Stimulated activated CD8-positive, alpha-beta memory T cell treated with anti-CD3 and anti-CD28 coated beads, Interleukin-4, amount 100 ng/mL, for 48 hours (primary cell): ENCODE data around the gene TBC1D8.
"Not testable (repeated sequence)": the region's sequence is repeated elsewhere in the genome, so short reads cannot be mapped to it uniquely, and the experiment has no call there.

Experiments used
- DNase-seq: peaks from one replicate; pipeline ENCODE4 v3.0.0-alpha.2; 2020

TBC1D8 gene

GRCh38 chr2:101151146-101151858 lies at the start of gene TBC1D8:
TSS of gene TBC1D8 (minus strand) at chr2:101151382. CDS start at chr2:101151253, 129 bp downstream.
- DNase-seq = peak; percentile 76

- no peak for DNase-seq
Measured at GRCh38 chr2:101200676-101201075, 49.5 kb upstream of the TBC1D8 start.

- DNase-seq = no peak
Measured at GRCh38 chr2:101199251-101199791, 48.1 kb upstream of the TBC1D8 start.

GRCh38 chr2:101197814-101198213 lies 46.6 kb upstream of the TBC1D8 start:
- DNase-seq = no peak

- no peak for DNase-seq
Measured at GRCh38 chr2:101197215-101197745, 46.1 kb upstream of the TBC1D8 start.

- DNase-seq = no peak
Measured at GRCh38 chr2:101195871-101196661, 44.9 kb upstream of the TBC1D8 start.

GRCh38 chr2:101193033-101193626 lies 41.9 kb upstream of the TBC1D8 start:
- no peak for DNase-seq

GRCh38 chr2:101190747-101191516 lies 39.8 kb upstream of the TBC1D8 start:
- DNase-seq = no peak

- peak; percentile 31 for DNase-seq
Measured at GRCh38 chr2:101188683-101189405, 37.7 kb upstream of the TBC1D8 start.

- no peak for DNase-seq
Measured at GRCh38 chr2:101187131-101187530, 35.9 kb upstream of the TBC1D8 start.

- DNase-seq = no peak
Measured at GRCh38 chr2:101185656-101186055, 34.5 kb upstream of the TBC1D8 start.

- no peak for DNase-seq
Measured at GRCh38 chr2:101185085-101185484, 33.9 kb upstream of the TBC1D8 start.

GRCh38 chr2:101179982-101180381 lies 28.8 kb upstream of the TBC1D8 start:
- DNase-seq = no peak

GRCh38 chr2:101176803-101177202 lies 25.6 kb upstream of the TBC1D8 start:
- no peak for DNase-seq

- DNase-seq = no peak
Measured at GRCh38 chr2:101175991-101176390, 24.8 kb upstream of the TBC1D8 start.

- peak; percentile 42 for DNase-seq
Measured at GRCh38 chr2:101173707-101174295, 22.6 kb upstream of the TBC1D8 start.

GRCh38 chr2:101169822-101170221 lies 18.6 kb upstream of the TBC1D8 start:
- DNase-seq = not testable (repeated sequence)

- DNase-seq = no peak
Measured at GRCh38 chr2:101168706-101169105, 17.5 kb upstream of the TBC1D8 start.

GRCh38 chr2:101167532-101167931 lies 16.4 kb upstream of the TBC1D8 start:
- DNase-seq = not testable (repeated sequence)

- DNase-seq = no peak
Measured at GRCh38 chr2:101164021-101164420, 12.8 kb upstream of the TBC1D8 start.
